GM23338 (cell line): Measurements from ENCODE around the gene CCDC9B. TPM values are rescaled to one million over a fixed set of nuclear protein-coding genes. Genes with fewer than 3 reads are reported as not detected.

ENCODE experiments used
- ATAC-seq: fragments of 200-7000 bp; cut with Tn5 transposase; 3 replicates; pipeline ENCODE4 v1.9.1; 2020
- DNase-seq: peaks from one replicate; pipeline ENCODE4 v3.0.0-alpha.2; 2015; ENCODE audit warnings: low spot score
- H2AFZ ChIP-seq: fragments of 200-600 bp; sonication (generic); 2 replicates; pipeline ENCODE4 v1.8.0; 2016; ENCODE audit warnings: antibody characterized with exemption, mild to moderate bottlenecking, moderate library complexity
- H3F3A ChIP-seq: fragments of 200-600 bp; sonication (generic); replicated peaks from 2 replicates; pipeline ENCODE4 v1.8.0; 2017; ENCODE audit warnings: antibody characterized with exemption, mixed run types, low read depth
- H3K27ac ChIP-seq: fragments of 200-600 bp; sonication (generic); 2 replicates; pipeline ENCODE4 v1.6.1; 2016; ENCODE audit warnings: low read depth
- H3K27me3 ChIP-seq: fragments of 200-600 bp; sonication (generic); 2 replicates; pipeline ENCODE4 v1.8.0; 2016; ENCODE audit warnings: mild to moderate bottlenecking, mixed run types, moderate library complexity; ENCODE audit not compliant: insufficient read depth
- H3K36me3 ChIP-seq: fragments of 200-600 bp; sonication (generic); 2 replicates; pipeline ENCODE4 v1.8.0; 2016; ENCODE audit warnings: mild to moderate bottlenecking; ENCODE audit not compliant: insufficient read depth
- H3K4me1 ChIP-seq: fragments of 200-600 bp; sonication (generic); 2 replicates; pipeline ENCODE4 v1.8.0; 2016; ENCODE audit warnings: mild to moderate bottlenecking, moderate library complexity; ENCODE audit not compliant: insufficient read depth
- H3K4me2 ChIP-seq: fragments of 200-600 bp; sonication (generic); 2 replicates; pipeline ENCODE4 v1.7.1; 2017; ENCODE audit warnings: mixed run types
- H3K4me3 ChIP-seq: fragments of 200-600 bp; sonication (generic); 2 replicates; pipeline ENCODE4 v1.6.1; 2016; ENCODE audit warnings: mixed run types
- H3K79me2 ChIP-seq: fragments of 200-600 bp; sonication (generic); replicated peaks from 2 replicates; pipeline ENCODE4 v1.8.0; 2017; ENCODE audit warnings: mild to moderate bottlenecking; ENCODE audit not compliant: insufficient read depth
- H3K9me2 ChIP-seq: fragments of 200-600 bp; sonication (generic); 2 replicates; pipeline ENCODE4 v1.8.0; 2017; ENCODE audit not compliant: insufficient read depth
- H4K20me1 ChIP-seq: fragments of 200-600 bp; sonication (generic); replicated peaks from 2 replicates; pipeline ENCODE4 v1.8.0; 2017; ENCODE audit warnings: mild to moderate bottlenecking; ENCODE audit not compliant: insufficient read depth
- H3K27ac Mint-ChIP-seq: 2 replicates; pipeline ENCODE4 v1.8.0; 2020; ENCODE audit warnings: inconsistent platforms, mild to moderate bottlenecking, moderate library complexity, mixed read lengths
- H3K27me3 Mint-ChIP-seq: 3 replicates; pipeline ENCODE4 v1.8.0; 2022; ENCODE audit warnings: low read depth, mild to moderate bottlenecking, moderate library complexity, mixed read lengths, inconsistent platforms; ENCODE audit not compliant: insufficient read depth, poor library complexity
- H3K36me3 Mint-ChIP-seq: 3 replicates; pipeline ENCODE4 v1.8.0; 2021; ENCODE audit warnings: low read depth, mild to moderate bottlenecking, inconsistent platforms, moderate library complexity, mixed read lengths
- H3K4me1 Mint-ChIP-seq: 3 replicates; pipeline ENCODE4 v1.8.0; 2020; ENCODE audit warnings: mild to moderate bottlenecking, inconsistent platforms, mixed read lengths
- H3K4me3 Mint-ChIP-seq: 3 replicates; pipeline ENCODE4 v1.8.0; 2021; ENCODE audit warnings: moderate library complexity, mild to moderate bottlenecking, inconsistent platforms, mixed read lengths
- H3K9me3 Mint-ChIP-seq: 3 replicates; pipeline ENCODE4 v1.8.0; 2020; ENCODE audit warnings: moderate library complexity, mild to moderate bottlenecking, inconsistent platforms, mixed read lengths
- CREB1 ChIP-seq: fragments of 250-450 bp; sonication (Bioruptor Pico); IDR thresholded peaks from 2 replicates; pipeline ENCODE4 v1.5.0; 2020; ENCODE audit warnings: low read depth, mild to moderate bottlenecking, moderate library complexity
- ETS1 ChIP-seq: IDR thresholded peaks from 2 replicates; pipeline ENCODE4 v1.6.1; 2016; ENCODE audit warnings: antibody characterized with exemption
- EZH2 ChIP-seq: fragments of 200-600 bp; sonication (generic); IDR thresholded peaks from one replicate; pipeline ENCODE4 v1.8.0; 2017; ENCODE audit warnings: antibody characterized with exemption, mild to moderate bottlenecking, low read depth; ENCODE audit not compliant: unreplicated experiment
- EZH2phosphoT487 ChIP-seq: fragments of 200-600 bp; sonication (generic); IDR thresholded peaks from one replicate; pipeline ENCODE4 v1.8.1; 2018; ENCODE audit warnings: antibody characterized with exemption; ENCODE audit not compliant: unreplicated experiment
- JUNB ChIP-seq: IDR thresholded peaks from one replicate; pipeline ENCODE4 v1.6.1; 2016; ENCODE audit warnings: antibody characterized with exemption; ENCODE audit not compliant: unreplicated experiment
- NANOG ChIP-seq: IDR thresholded peaks from 2 replicates; pipeline ENCODE4 v1.6.1; 2016; ENCODE audit warnings: antibody characterized with exemption, borderline replicate concordance
- POLR2AphosphoS5 ChIP-seq: IDR thresholded peaks from 2 replicates; pipeline ENCODE4 v1.6.1; 2016; ENCODE audit warnings: antibody characterized with exemption, low read depth
- STAT1 ChIP-seq: IDR thresholded peaks from one replicate; pipeline ENCODE4 v1.6.1; 2016; ENCODE audit warnings: antibody characterized with exemption; ENCODE audit not compliant: unreplicated experiment
- ZNF114 ChIP-seq: fragments of 250-450 bp; sonication (Bioruptor Pico); IDR thresholded peaks from 2 replicates; pipeline ENCODE4 v1.5.0; 2020; ENCODE audit warnings: mild to moderate bottlenecking, moderate library complexity
- ZNF331 ChIP-seq: fragments of 250-450 bp; sonication (Bioruptor Pico); IDR thresholded peaks from 2 replicates; pipeline ENCODE4 v1.5.0; 2020; ENCODE audit warnings: low read depth, mild to moderate bottlenecking, moderate library complexity
- ZNF462 ChIP-seq: fragments of 250-450 bp; sonication (Bioruptor Pico); IDR thresholded peaks from 2 replicates; pipeline ENCODE4 v1.5.0; 2020; ENCODE audit warnings: mild to moderate bottlenecking, moderate library complexity
- polyA plus RNA-seq: library from polyadenylated mRNA; unstranded; fragments of >200 nt; fragmentation: Nextera tagmentation; extraction: Ambion mirVana; gene quantifications from 2 replicates; pipeline ENCODE4 v1.2.1, GENCODE V29; 2016
- total RNA-seq: library from RNA; depleted of rRNA; stranded (reverse); fragments of >200 nt; shearing (Covaris generic); gene quantifications from 2 replicates; pipeline ENCODE4 v1.2.3, GENCODE V29; 2014
- TF ChIP-seq, protein P1 (sequence below), 2 experiments: fragments of 200-600 bp in 1 of 2; sonication (generic) in 1 of 2; conservative IDR thresholded peaks; 2 replicates each; pipeline versions ENCODE4 v1.5.1 to v1.6.1; 2016 to 2017; ENCODE audit warnings: antibody characterized with exemption in 2 of 2, low read depth in 2 of 2, mild to moderate bottlenecking in 2 of 2, moderate library complexity in 1 of 2
- TF ChIP-seq, protein P2 (sequence below): IDR thresholded peaks from one replicate; pipeline ENCODE4 v1.6.1; 2018; ENCODE audit warnings: antibody characterized with exemption; ENCODE audit not compliant: unreplicated experiment

Gene CCDC9B
- total and polyA plus RNA-seq, 2 experiments from 2014 or later = 0.18 to 0.97 TPM

- H3K27ac Mint-ChIP-seq = no peak within 1 kb of the TSS
These were observed 17.3 kb downstream of the CCDC9B start, which contains the start of gene INAFM2 for GRCh38 chr15:40323239-40323952. Gene INAFM2, plus strand, starts transcription at chr15:40323692. Its CDS starts 364 bp downstream, at chr15:40324056.

More at GRCh38 chr15:40323239-40323952, 17.3 kb downstream of the CCDC9B start, which contains the start of gene INAFM2:
- no peaks in the 10 kb centered on the region for H3K9me2 ChIP-seq
- no peak within 1 kb of the TSS for H3K27ac ChIP-seq
- peaks cover 34% of the 10 kb centered on the region for H3K27me3 ChIP-seq
- H3K4me3 ChIP-seq = peak within 1 kb of the TSS; percentile 83
- H4K20me1 ChIP-seq = peaks cover 10% of the 10 kb centered on the region
- TF ChIP-seq STAT1 (no peak), ZNF462 (CRISPR knock-in tag) (no peak), CREB1 (peak; percentile 52; the same call in 1 of the 2 replicates), JUNB (no peak), ZNF331 (no peak), EZH2phosphoT487 (no peak), NANOG (no peak), ZNF114 (CRISPR knock-in tag) (no peak), POLR2AphosphoS5 (no peak; the same call in 1 of the 2 replicates), EZH2 (no peak), ETS1 (peak; percentile 62; the same call in 1 of the 2 replicates)
- TF ChIP-seq, protein P1, sequence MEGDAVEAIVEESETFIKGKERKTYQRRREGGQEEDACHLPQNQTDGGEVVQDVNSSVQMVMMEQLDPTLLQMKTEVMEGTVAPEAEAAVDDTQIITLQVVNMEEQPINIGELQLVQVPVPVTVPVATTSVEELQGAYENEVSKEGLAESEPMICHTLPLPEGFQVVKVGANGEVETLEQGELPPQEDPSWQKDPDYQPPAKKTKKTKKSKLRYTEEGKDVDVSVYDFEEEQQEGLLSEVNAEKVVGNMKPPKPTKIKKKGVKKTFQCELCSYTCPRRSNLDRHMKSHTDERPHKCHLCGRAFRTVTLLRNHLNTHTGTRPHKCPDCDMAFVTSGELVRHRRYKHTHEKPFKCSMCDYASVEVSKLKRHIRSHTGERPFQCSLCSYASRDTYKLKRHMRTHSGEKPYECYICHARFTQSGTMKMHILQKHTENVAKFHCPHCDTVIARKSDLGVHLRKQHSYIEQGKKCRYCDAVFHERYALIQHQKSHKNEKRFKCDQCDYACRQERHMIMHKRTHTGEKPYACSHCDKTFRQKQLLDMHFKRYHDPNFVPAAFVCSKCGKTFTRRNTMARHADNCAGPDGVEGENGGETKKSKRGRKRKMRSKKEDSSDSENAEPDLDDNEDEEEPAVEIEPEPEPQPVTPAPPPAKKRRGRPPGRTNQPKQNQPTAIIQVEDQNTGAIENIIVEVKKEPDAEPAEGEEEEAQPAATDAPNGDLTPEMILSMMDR (conservative IDR thresholded peaks at IDR 0.05; ENCODE audit: low read depth in 2 of 2) = peak in 1 of 2 experiments; percentile 24; a peak in 3 of 4 replicates
- TF ChIP-seq, protein P2, sequence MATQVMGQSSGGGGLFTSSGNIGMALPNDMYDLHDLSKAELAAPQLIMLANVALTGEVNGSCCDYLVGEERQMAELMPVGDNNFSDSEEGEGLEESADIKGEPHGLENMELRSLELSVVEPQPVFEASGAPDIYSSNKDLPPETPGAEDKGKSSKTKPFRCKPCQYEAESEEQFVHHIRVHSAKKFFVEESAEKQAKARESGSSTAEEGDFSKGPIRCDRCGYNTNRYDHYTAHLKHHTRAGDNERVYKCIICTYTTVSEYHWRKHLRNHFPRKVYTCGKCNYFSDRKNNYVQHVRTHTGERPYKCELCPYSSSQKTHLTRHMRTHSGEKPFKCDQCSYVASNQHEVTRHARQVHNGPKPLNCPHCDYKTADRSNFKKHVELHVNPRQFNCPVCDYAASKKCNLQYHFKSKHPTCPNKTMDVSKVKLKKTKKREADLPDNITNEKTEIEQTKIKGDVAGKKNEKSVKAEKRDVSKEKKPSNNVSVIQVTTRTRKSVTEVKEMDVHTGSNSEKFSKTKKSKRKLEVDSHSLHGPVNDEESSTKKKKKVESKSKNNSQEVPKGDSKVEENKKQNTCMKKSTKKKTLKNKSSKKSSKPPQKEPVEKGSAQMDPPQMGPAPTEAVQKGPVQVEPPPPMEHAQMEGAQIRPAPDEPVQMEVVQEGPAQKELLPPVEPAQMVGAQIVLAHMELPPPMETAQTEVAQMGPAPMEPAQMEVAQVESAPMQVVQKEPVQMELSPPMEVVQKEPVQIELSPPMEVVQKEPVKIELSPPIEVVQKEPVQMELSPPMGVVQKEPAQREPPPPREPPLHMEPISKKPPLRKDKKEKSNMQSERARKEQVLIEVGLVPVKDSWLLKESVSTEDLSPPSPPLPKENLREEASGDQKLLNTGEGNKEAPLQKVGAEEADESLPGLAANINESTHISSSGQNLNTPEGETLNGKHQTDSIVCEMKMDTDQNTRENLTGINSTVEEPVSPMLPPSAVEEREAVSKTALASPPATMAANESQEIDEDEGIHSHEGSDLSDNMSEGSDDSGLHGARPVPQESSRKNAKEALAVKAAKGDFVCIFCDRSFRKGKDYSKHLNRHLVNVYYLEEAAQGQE = no peak
- H2AFZ ChIP-seq = peak within 1 kb of the TSS; percentile 59; the same call in 1 of the 2 replicates
- peaks cover 52% of the 10 kb centered on the region for H3K4me1 ChIP-seq
- H3K79me2 ChIP-seq = peaks cover 21% of the 10 kb centered on the region
- peak; percentile 97 for DNase-seq
- Mint-ChIP-seq H3K4me3 (peak within 1 kb of the TSS; percentile 79), H3K9me3 (no peaks in the 10 kb centered on the region; the same call in 2 of the 3 replicates), H3K4me1 (peaks cover 58% of the 10 kb centered on the region), H3K36me3 (peaks cover 6% of the 10 kb centered on the region; the same call in 2 of the 3 replicates), H3K27me3 (peaks cover 35% of the 10 kb centered on the region)
- H3K36me3 ChIP-seq = no peaks in the 10 kb centered on the region
- peaks cover 16% of the 10 kb centered on the region; the same call in 1 of the 2 replicates for H3F3A ChIP-seq
- peak within 1 kb of the TSS; percentile 90 for H3K4me2 ChIP-seq
- peak; percentile 82 for ATAC-seq
